NB4 (cell line): ENCODE results near the gene SIGLEC1.

ENCODE experiments used
- DNase-seq: peaks from one replicate; pipeline ENCODE4 v3.0.0; 2010; ENCODE audit warnings: low read depth
- H3K4me3 ChIP-seq: one replicate; pipeline ENCODE4 v1.5.1; 2011; ENCODE audit warnings: mild to moderate bottlenecking, low read depth, low read length, moderate library complexity
- CTCF ChIP-seq: IDR thresholded peaks from one replicate; pipeline ENCODE4 v1.5.1; 2012; ENCODE audit warnings: low read depth, low read length
- MAX ChIP-seq: IDR thresholded peaks from 2 replicates; pipeline ENCODE4 v1.6.1; 2011; ENCODE audit warnings: low read depth, low read length
- MYC ChIP-seq: IDR thresholded peaks from 2 replicates; pipeline ENCODE4 v1.6.1; 2011; ENCODE audit warnings: low read depth, low read length
- POLR2A ChIP-seq: IDR thresholded peaks from 2 replicates; pipeline ENCODE4 v1.6.1; 2011; ENCODE audit warnings: mild to moderate bottlenecking; ENCODE audit not compliant: insufficient read length; ENCODE audit errors: extremely low read depth

SIGLEC1 gene

GRCh38 chr20:3686421-3686820, 26.0 kb downstream of the SIGLEC1 start:
- no peak for DNase-seq
- no peak overlapping the region for H3K4me3 ChIP-seq
- TF ChIP-seq CTCF = no peak
- TF ChIP-seq MYC = no peak
- no peak for TF ChIP-seq POLR2A
- TF ChIP-seq MAX = no peak

DNA sequence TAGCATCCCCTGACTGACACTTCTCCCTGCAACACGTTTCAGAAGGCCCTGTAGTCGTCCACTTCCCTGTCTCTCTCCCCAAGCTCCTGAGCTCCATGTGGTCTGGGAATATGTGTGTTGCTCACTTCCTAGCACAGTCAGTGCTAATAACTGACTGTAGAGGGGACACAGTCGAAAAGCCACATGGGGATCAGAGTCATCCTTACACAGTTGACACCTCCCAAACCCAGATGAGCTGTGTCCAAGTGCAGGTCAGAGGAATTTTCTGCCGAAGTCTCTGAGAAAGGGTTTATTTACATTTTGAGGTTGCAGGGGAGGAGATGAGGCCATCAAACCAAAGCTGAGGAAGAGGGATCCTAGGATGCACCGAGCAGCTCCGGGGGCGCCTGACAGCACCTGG, 27.1 kb downstream of the SIGLEC1 start:
- no peak overlapping the region for H3K4me3 ChIP-seq
- no peak for DNase-seq
- no peak for TF ChIP-seq CTCF
- no peak for TF ChIP-seq POLR2A
- no peak for TF ChIP-seq MYC
- no peak for TF ChIP-seq MAX

GRCh38 chr20:3681931-3682781, 30.2 kb downstream of the SIGLEC1 start, which contains the start of gene ADAM33:
Gene ADAM33, minus strand, starts transcription at chr20:3682010. Its CDS starts 6 bp downstream, at chr20:3682004.
- DNase-seq = no peak
- H3K4me3 ChIP-seq = no peak within 1 kb of the TSS
- TF ChIP-seq CTCF (no peak), POLR2A (no peak), MYC (no peak), MAX (no peak)

- TF ChIP-seq POLR2A (no peak), MYC (no peak), CTCF (no peak)
- no peak overlapping the region for H3K4me3 ChIP-seq
- no peak for DNase-seq
Observed at GRCh38 chr20:3681352-3681930, 31.0 kb downstream of the SIGLEC1 start.

- no peak for DNase-seq
- TF ChIP-seq MAX (no peak), POLR2A (no peak), MYC (no peak), CTCF (no peak)
- no peak overlapping the region for H3K4me3 ChIP-seq
Observed at GRCh38 chr20:3680701-3681351, 31.6 kb downstream of the SIGLEC1 start.
